ENCODE measurements around the gene SREBF2.

The SREBF2 gene

GRCh38 chr22:41909310-41910049, 76.6 kb downstream of the SREBF2 start:
- no peak for DNase-seq

GRCh38 chr22:41910050-41911000, 77.4 kb downstream of the SREBF2 start:
- peak; percentile 29 for DNase-seq

- DNase-seq: peak; percentile 23
These were observed 78.2 kb downstream of the SREBF2 start for GRCh38 chr22:41911001-41911611.

- DNase-seq: no peak
These were observed 79.6 kb downstream of the SREBF2 start for GRCh38 chr22:41912338-41913039.

GRCh38 chr22:41913040-41913719, 80.3 kb downstream of the SREBF2 start:
- DNase-seq: no peak

- no peak for DNase-seq
These were observed 81.1 kb downstream of the SREBF2 start for GRCh38 chr22:41913842-41914534.

- DNase-seq: no peak
These were observed 81.7 kb downstream of the SREBF2 start for GRCh38 chr22:41914611-41915034.

GRCh38 chr22:41915035-41915785, 82.3 kb downstream of the SREBF2 start, which contains the start of gene SHISA8:
TSS of gene SHISA8 (minus strand) at chr22:41915074. CDS start at chr22:41914667, 407 bp downstream.
- peak; percentile 68 for DNase-seq

GRCh38 chr22:41915786-41916493, 83.0 kb downstream of the SREBF2 start:
- no peak for DNase-seq

- DNase-seq: no peak
These were observed 83.9 kb downstream of the SREBF2 start for GRCh38 chr22:41916745-41917358.

- DNase-seq: no peak
These were observed 84.5 kb downstream of the SREBF2 start for GRCh38 chr22:41917375-41917902.

- DNase-seq: no peak
These were observed 85.2 kb downstream of the SREBF2 start for GRCh38 chr22:41917903-41918791.

- DNase-seq: peak; percentile 50
These were observed 86.7 kb downstream of the SREBF2 start for GRCh38 chr22:41919357-41920224.

- DNase-seq: no peak
These were observed 87.5 kb downstream of the SREBF2 start for GRCh38 chr22:41920271-41920976.

- no peak for DNase-seq
These were observed 89.4 kb downstream of the SREBF2 start for GRCh38 chr22:41922328-41922727.

GRCh38 chr22:41922940-41923594, 90.2 kb downstream of the SREBF2 start:
- DNase-seq: no peak

Measured in CD4-positive, alpha-beta T cell treated with Interleukin-12 subunit alpha and Interleukin-12 subunit beta, for 1 hour (primary cell).